ENCODE data around the gene HS3ST6. TPM values are rescaled to one million over a fixed set of nuclear protein-coding genes. Genes with fewer than 3 reads are reported as not detected.

HS3ST6 gene
- polyA plus RNA-seq, 1 experiment, result not detected

DNA sequence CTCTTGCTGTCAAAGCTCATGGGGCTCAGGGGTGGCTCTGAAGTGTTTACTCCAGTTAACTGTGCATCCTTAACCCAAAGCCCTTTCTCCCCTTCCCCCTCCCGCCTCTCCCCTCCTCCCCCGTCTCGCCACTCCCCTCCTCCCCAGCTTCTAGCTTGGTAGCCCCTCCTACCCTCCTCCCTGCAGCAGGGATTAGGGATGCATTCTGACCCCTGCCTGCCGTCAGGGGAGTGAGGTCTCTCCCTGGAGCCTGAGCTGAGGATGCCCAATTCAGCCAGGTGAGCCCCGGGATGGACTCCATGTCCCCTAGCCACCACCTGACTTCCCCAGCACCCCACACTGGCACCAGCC, 1.6 kb downstream of the HS3ST6 start:
- POLR2A ChIA-PET, result no interaction called here
- no peak for DNase-seq (ENCODE audit: low read depth)

DNA sequence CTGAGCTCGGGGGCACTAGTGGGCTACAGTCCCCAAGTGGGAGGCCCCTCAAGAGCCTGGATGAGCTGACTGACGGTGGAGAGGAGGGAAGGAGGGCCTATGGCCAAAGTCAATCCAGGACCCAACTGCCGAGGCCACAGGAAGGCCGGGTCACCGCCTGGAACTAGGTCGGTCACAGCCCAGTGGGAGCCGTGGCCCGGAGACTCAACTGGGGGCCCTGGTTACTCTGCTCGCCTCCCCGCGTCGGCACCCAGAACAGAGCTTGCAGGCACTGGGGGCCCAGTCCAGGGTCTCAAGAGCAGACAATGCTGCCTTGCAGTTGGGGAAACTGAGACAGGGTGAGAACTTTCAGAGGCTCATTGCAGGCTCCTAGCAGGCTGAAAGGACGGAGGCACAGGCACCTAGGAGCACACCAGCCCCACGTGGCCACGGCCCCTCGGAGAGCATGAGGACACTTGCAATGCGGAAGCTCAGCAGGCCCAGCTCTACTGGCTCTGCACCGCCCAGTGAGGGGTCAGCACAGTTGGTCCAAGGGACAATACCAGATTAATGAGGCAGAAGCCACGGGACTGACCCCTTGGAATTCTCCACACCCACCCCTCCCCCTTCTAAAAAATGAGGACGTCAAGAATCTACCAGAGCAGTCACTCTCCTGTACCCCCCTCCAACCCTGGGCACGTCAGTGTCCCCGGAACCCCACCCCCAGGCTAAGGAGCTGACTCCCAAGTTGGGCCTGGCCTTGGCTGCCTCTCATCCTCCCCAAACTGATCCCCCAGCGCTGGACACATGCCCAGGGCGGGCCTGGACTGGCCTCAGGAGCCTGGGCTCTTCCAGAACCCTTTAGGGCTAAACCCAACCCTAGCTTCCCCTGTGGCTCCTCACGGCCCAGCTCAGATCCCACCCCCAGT, 2.2 kb downstream of the HS3ST6 start:
- TF ChIP-seq, protein P1, sequence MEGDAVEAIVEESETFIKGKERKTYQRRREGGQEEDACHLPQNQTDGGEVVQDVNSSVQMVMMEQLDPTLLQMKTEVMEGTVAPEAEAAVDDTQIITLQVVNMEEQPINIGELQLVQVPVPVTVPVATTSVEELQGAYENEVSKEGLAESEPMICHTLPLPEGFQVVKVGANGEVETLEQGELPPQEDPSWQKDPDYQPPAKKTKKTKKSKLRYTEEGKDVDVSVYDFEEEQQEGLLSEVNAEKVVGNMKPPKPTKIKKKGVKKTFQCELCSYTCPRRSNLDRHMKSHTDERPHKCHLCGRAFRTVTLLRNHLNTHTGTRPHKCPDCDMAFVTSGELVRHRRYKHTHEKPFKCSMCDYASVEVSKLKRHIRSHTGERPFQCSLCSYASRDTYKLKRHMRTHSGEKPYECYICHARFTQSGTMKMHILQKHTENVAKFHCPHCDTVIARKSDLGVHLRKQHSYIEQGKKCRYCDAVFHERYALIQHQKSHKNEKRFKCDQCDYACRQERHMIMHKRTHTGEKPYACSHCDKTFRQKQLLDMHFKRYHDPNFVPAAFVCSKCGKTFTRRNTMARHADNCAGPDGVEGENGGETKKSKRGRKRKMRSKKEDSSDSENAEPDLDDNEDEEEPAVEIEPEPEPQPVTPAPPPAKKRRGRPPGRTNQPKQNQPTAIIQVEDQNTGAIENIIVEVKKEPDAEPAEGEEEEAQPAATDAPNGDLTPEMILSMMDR (IDR thresholded peaks at IDR 0.05; ENCODE audit: insufficient read depth, low read depth, low read length), result no peak
- POLR2A ChIA-PET, result no interaction called here
- Histone ChIP-seq H3K36me3 (ENCODE audit: control insufficient read depth, insufficient read depth, low read length) (no peaks in the 10 kb centered on the region), H3K4me3 (ENCODE audit: low read depth, low read length) (no peak overlapping the region), H3K27me3 (ENCODE audit: control insufficient read depth, insufficient read depth, low read length) (peaks cover 54% of the 10 kb centered on the region)
- DNase-seq (ENCODE audit: low read depth), result no peak
- CTCF ChIA-PET, result interaction anchor here (1.3 to 1.6 kb wide), 3 partner anchors 8 to 13 kb away, joined by 3 to 7 read pairs (median 4); no protein-coding TSS in a partner anchor

More for the DNA sequence above, 1.6 kb downstream of the HS3ST6 start:
- CTCF ChIA-PET, result interaction anchor here (1.3 to 1.4 kb wide), 2 partner anchors 11 to 12 kb away, joined by 3 to 7 read pairs; no protein-coding TSS in a partner anchor
- TF ChIP-seq, protein P1 (IDR thresholded peaks at IDR 0.05; ENCODE audit: insufficient read depth, low read depth, low read length), result no peak
- peaks cover 54% of the 10 kb centered on the region for H3K27me3 ChIP-seq (ENCODE audit: control insufficient read depth, insufficient read depth, low read length)
- no peaks in the 10 kb centered on the region for H3K36me3 ChIP-seq (ENCODE audit: control insufficient read depth, insufficient read depth, low read length)
- no peak overlapping the region for H3K4me3 ChIP-seq (ENCODE audit: low read depth, low read length)

DNA sequence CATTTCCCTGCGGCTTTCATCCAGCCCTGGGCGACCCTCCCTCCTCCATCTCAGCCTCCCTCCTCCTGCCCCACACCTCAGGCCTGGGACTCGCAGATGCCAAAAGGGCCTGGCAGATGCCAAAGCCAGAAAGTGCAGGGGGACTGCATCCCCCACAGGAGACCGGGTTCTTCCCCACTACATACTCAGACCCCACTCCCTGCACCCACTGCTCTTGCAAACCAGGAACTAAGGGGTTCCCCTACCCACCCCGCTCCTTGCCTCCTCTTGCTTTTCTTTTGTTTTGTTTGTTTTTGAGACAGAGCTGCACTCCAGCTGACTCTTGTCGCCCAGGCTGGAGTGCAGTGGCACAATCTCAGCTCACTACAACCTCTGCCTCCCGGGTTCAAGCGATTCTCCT, 3.2 kb downstream of the HS3ST6 start:
- H3K4me3 ChIP-seq (ENCODE audit: low read depth, low read length), result no peak overlapping the region
- ChIA-PET POLR2A (no interaction called here), CTCF (interaction anchor here (0.6 to 1.6 kb wide), 2 partner anchors 8 to 52 kb away, joined by 3 to 4 read pairs; no protein-coding TSS in a partner anchor)
- DNase-seq (ENCODE audit: low read depth), result no peak
- TF ChIP-seq, protein P1 (IDR thresholded peaks at IDR 0.05; ENCODE audit: insufficient read depth, low read depth, low read length), result no peak
- H3K27me3 ChIP-seq (ENCODE audit: control insufficient read depth, insufficient read depth, low read length), result peaks cover 50% of the 10 kb centered on the region
- no peaks in the 10 kb centered on the region for H3K36me3 ChIP-seq (ENCODE audit: control insufficient read depth, insufficient read depth, low read length)

DNA sequence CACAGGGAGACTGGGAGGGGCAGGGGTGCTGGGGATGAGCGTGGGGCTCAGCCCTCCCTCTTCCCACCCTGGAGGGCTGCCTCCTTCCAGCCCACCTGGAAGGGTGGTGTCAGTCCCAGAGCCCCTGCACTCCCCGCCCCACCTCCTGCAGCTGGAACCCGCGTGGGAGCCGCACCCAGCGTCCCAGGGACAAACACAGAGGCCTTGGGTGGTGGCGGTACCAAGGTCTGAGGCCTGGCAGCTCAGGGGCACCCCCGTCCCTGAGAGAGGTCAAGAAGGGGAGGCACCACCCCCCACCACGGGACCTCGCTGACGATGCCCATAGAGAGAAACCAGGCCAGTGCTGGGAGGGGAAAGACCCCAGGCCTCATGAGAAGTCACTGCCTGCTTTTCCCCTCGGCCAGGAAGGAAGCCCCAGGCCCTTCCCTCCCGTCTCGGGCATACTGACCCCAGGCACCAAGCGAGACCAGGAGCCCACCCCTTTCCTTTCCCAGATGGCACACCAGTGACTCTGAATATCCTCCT, 4.1 kb downstream of the HS3ST6 start:
- ChIA-PET CTCF (interaction anchor here (1.1 to 1.6 kb wide), 2 partner anchors 9 to 15 kb away, joined by 4 to 5 read pairs; no protein-coding TSS in a partner anchor), POLR2A (no interaction called here)

More for the DNA sequence above, 4.1 kb downstream of the HS3ST6 start:
- DNase-seq (ENCODE audit: low read depth), result no peak
- TF ChIP-seq, protein P1 (IDR thresholded peaks at IDR 0.05; ENCODE audit: insufficient read depth, low read depth, low read length), result no peak
- Histone ChIP-seq H3K36me3 (ENCODE audit: control insufficient read depth, insufficient read depth, low read length) (no peaks in the 10 kb centered on the region), H3K27me3 (ENCODE audit: control insufficient read depth, insufficient read depth, low read length) (peaks cover 44% of the 10 kb centered on the region), H3K4me3 (ENCODE audit: low read depth, low read length) (no peak overlapping the region)

Data from BJ (cell line).